Measurements from ENCODE around the gene NDUFAF5. TPM values are rescaled to one million over a fixed set of nuclear protein-coding genes. Genes with fewer than 3 reads are reported as not detected.

The NDUFAF5 gene
- total and polyA plus RNA-seq, 7 donors = 17.4 to 28.2 (median 19.3) TPM

DNA sequence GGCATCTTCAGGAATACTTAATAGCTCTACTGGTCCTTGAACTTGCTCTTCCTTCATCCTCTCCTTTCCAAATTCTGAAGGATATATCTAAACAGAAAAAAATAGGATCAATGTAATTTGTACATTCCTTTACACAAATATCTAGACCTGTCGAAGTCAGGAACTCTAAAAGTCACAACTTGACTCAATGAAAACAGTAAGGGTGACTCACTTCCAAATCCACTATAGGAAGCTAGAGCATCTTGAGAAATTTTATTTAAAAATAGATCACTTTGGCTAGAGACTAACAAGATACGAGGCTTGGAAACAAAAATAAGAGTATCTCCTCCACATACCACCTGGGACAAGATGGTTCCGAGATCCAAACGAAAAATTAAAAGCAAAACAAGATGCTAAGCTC is 12.3 kb upstream of the NDUFAF5 start:
- no peak overlapping the region for H3K27ac ChIP-seq
- intact Hi-C loops (cut with DNase I) = loop anchor here (2.0 to 10.0 kb wide), 2 partner anchors 228 to 552 kb away; partner anchors contain the start of gene ISM1
- H3K9me3 ChIP-seq = no peaks in the 10 kb centered on the region
- H3K4me3 ChIP-seq = no peak overlapping the region
- no peak for DNase-seq
- H3K27me3 ChIP-seq = no peaks in the 10 kb centered on the region
- 68 to 87% methylated on average over 4 of the region's 4 CpGs for WGBS, 2 donors
- no peaks in the 10 kb centered on the region for H3K4me1 ChIP-seq
- no peak for TF ChIP-seq POLR2AphosphoS5 (IDR thresholded peaks at IDR 0.05)
- TF ChIP-seq, protein P1, sequence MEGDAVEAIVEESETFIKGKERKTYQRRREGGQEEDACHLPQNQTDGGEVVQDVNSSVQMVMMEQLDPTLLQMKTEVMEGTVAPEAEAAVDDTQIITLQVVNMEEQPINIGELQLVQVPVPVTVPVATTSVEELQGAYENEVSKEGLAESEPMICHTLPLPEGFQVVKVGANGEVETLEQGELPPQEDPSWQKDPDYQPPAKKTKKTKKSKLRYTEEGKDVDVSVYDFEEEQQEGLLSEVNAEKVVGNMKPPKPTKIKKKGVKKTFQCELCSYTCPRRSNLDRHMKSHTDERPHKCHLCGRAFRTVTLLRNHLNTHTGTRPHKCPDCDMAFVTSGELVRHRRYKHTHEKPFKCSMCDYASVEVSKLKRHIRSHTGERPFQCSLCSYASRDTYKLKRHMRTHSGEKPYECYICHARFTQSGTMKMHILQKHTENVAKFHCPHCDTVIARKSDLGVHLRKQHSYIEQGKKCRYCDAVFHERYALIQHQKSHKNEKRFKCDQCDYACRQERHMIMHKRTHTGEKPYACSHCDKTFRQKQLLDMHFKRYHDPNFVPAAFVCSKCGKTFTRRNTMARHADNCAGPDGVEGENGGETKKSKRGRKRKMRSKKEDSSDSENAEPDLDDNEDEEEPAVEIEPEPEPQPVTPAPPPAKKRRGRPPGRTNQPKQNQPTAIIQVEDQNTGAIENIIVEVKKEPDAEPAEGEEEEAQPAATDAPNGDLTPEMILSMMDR (IDR thresholded peaks at IDR 0.05) = no peak
- TF ChIP-seq POLR2A (IDR thresholded peaks at IDR 0.05) = no peak
- no peak for TF ChIP-seq EP300 (IDR thresholded peaks at IDR 0.05)
- H3K36me3 ChIP-seq = peaks cover 2 to 93% (median 14%) of the 10 kb centered on the region in 4 donors

DNA sequence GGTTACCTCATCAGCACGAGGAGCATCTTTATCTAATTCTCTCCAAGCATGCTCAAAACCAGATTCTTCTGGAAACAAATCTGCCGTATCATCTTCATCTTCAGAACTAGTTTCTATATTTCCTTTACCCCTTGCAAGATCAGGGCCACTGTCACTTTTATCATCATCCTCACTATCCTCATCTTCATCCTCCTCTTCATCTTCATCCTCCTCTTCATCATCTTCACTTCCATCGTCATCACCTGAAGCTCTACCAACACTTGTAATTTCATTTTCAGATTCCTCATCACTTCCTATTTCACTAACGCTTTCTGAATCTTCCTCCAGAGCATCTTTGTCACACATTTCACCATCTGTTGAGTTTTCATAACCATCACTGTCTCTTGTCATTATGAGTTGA is 9.0 kb upstream of the NDUFAF5 start:
- Histone ChIP-seq H3K27me3 (no peaks in the 10 kb centered on the region), H3K4me1 (no peaks in the 10 kb centered on the region), H3K36me3 (peaks cover 0 to 78% (median 8%) of the 10 kb centered on the region in 4 donors), H3K27ac (no peak overlapping the region), H3K4me3 (no peak overlapping the region), H3K9me3 (no peaks in the 10 kb centered on the region)
- DNase-seq = no peak
- TF ChIP-seq POLR2A (IDR thresholded peaks at IDR 0.05) (no peak), EP300 (IDR thresholded peaks at IDR 0.05) (no peak), POLR2AphosphoS5 (IDR thresholded peaks at IDR 0.05) (no peak)
- TF ChIP-seq, protein P1 (IDR thresholded peaks at IDR 0.05) = no peak
- intact Hi-C loops (cut with DNase I) = loop anchor here (10.0 kb wide), 1 partner anchor 231 kb away; no protein-coding TSS in a partner anchor
- WGBS, 2 donors = 74 to 82% methylated on average over 4 of the region's 4 CpGs

DNA sequence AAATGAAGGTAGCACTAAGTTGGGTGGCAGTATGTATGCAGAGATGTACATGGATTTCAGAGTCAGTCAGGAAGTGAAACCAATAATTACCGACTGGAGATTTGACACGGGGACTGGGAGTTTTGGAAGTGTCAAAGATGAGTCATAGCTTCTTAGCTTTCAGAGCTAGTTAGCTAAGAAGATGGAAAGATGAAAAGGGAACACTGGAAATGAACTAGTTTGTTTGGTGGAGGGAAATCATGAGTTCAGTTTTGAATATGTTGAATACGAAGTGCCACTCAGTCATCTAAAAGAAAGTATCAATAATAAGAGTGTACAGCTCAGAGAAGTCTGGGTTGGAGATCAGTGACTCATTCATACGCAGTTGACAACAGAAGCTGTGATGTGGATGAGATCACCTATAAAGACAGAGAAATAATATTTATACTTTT is 7.6 kb upstream of the NDUFAF5 start:
- peaks cover 0 to 81% (median 9%) of the 10 kb centered on the region in 4 donors for H3K36me3 ChIP-seq
- no peak overlapping the region for H3K4me3 ChIP-seq
- TF ChIP-seq POLR2AphosphoS5 (IDR thresholded peaks at IDR 0.05) = no peak
- TF ChIP-seq, protein P1 (IDR thresholded peaks at IDR 0.05) = no peak
- intact Hi-C loops (cut with DNase I) = loop anchor here (10.0 kb wide), 1 partner anchor 232 kb away; no protein-coding TSS in a partner anchor
- no peaks in the 10 kb centered on the region for H3K9me3 ChIP-seq
- H3K27me3 ChIP-seq = no peaks in the 10 kb centered on the region
- no peaks in the 10 kb centered on the region for H3K4me1 ChIP-seq
- 59 to 71% methylated on average over 4 of the region's 4 CpGs for WGBS, 2 donors
- no peak for DNase-seq
- H3K27ac ChIP-seq = no peak overlapping the region

DNA sequence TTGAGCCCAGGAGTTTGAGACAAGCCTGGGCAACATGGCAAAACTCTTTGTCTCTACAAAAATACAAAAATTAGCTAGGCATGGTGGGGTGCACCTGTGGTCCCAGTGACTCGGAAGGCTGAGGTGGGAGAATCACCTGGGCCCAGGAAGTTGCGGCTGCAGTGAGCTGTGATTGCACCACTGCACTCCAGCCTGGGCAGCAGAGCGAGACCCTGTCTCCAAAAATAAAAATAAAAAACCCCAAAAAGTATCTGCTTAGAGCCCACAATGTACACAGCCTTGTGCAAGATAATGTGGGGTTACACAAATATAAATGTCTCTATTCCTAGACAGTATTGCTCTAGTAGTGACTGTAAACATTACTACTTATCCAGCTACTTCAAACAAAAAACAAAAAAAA is 6.0 kb upstream of the NDUFAF5 start:
- Histone ChIP-seq H3K4me3 (no peak overlapping the region), H3K27me3 (no peaks in the 10 kb centered on the region), H3K9me3 (no peaks in the 10 kb centered on the region), H3K4me1 (peaks cover 0 to 8% (median 6%) of the 10 kb centered on the region in 4 donors), H3K27ac (no peak overlapping the region), H3K36me3 (peaks cover 0 to 69% (median 9%) of the 10 kb centered on the region in 4 donors)
- 84 to 96% methylated on average over 3 of the region's 3 CpGs for WGBS, 2 donors
- DNase-seq = no peak
- no peak for TF ChIP-seq POLR2A (IDR thresholded peaks at IDR 0.05)
- no peak for TF ChIP-seq POLR2AphosphoS5 (IDR thresholded peaks at IDR 0.05)
- TF ChIP-seq, protein P1 (IDR thresholded peaks at IDR 0.05) = no peak
- intact Hi-C loops (cut with DNase I) = loop anchor here (10.0 kb wide), 1 partner anchor 234 kb away; no protein-coding TSS in a partner anchor

DNA sequence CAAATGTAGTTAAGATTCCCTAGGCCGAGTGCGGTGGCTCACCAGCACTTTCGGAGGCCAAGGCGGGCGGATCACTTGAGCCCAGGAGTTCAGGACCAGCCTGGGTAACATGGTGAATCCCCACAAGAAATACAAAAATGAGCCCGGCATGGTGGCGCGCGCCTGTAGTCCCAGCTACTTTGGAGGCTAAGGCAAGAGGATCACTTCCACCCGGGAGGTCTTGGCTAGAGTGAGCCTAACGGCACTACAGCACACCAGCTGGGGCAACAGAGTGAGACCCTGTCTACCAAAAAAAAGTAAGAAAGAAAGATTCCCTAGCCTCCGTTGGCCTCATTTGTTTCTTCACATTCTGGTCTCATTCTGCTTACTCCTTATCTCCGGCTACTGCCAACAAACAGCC is 1.3 kb upstream of the NDUFAF5 start:
- peaks cover 0 to 42% (median 5%) of the 10 kb centered on the region in 4 donors for H3K36me3 ChIP-seq
- TF ChIP-seq POLR2AphosphoS5 (IDR thresholded peaks at IDR 0.05) = no peak
- TF ChIP-seq, protein P1 (IDR thresholded peaks at IDR 0.05) = no peak
- TF ChIP-seq POLR2A (IDR thresholded peaks at IDR 0.05) = no peak
- TF ChIP-seq EP300 (IDR thresholded peaks at IDR 0.05) = no peak
- no peaks in the 10 kb centered on the region for H3K27me3 ChIP-seq
- no peak for DNase-seq
- intact Hi-C loops (cut with DNase I) = no loop called here
- peaks cover 0 to 39% (median 36%) of the 10 kb centered on the region in 4 donors for H3K4me1 ChIP-seq
- H3K4me3 ChIP-seq = peak overlapping the region in 1 of 4 donors; percentile 67
- H3K27ac ChIP-seq = no peak overlapping the region
- 93 to 96% methylated on average over 13 of the region's 13 CpGs for WGBS, 2 donors
- no peaks in the 10 kb centered on the region for H3K9me3 ChIP-seq
